SK-N-SH treated with all-trans-retinoic acid at 6 μM for 48 hours (cell line): ENCODE data around the gene GPRC5B.

Experiments
- ARNTL ChIP-seq: fragments of 450-650 bp; formaldehyde crosslinking; IDR thresholded peaks from 2 replicates; pipeline ENCODE4 v1.5.0; 2020; ENCODE audit warnings: low read depth, mild to moderate bottlenecking, moderate library complexity, borderline replicate concordance
- BACH2 ChIP-seq: fragments of 250-450 bp; sonication (Bioruptor Pico); IDR thresholded peaks from 2 replicates; pipeline ENCODE4 v1.9.0; 2021; ENCODE audit warnings: mild to moderate bottlenecking, borderline replicate concordance
- GLIS3 ChIP-seq: fragments of 250-450 bp; sonication (Bioruptor Pico); IDR thresholded peaks from 2 replicates; pipeline ENCODE4 v1.5.0; 2020; ENCODE audit warnings: mild to moderate bottlenecking, moderate library complexity
- ISL1 ChIP-seq: fragments of 250-450 bp; sonication (Bioruptor Pico); IDR thresholded peaks from 2 replicates; pipeline ENCODE4 v2.1.2; 2022; ENCODE audit warnings: mild to moderate bottlenecking, moderate library complexity
- OSR1 ChIP-seq: fragments of 250-450 bp; sonication (Bioruptor Pico); IDR thresholded peaks from 2 replicates; pipeline ENCODE4 v1.8.0; 2022; ENCODE audit warnings: moderate library complexity, mild to moderate bottlenecking, inconsistent platforms
- PPARA ChIP-seq: fragments of 250-450 bp; sonication (Bioruptor Pico); IDR thresholded peaks from 2 replicates; pipeline ENCODE4 v1.5.0; 2020; ENCODE audit warnings: mild to moderate bottlenecking, borderline replicate concordance
- RARB ChIP-seq: fragments of 250-450 bp; sonication (Bioruptor Pico); IDR thresholded peaks from 2 replicates; pipeline ENCODE4 v1.8.0; 2021; ENCODE audit warnings: mild to moderate bottlenecking, moderate library complexity
- TOX ChIP-seq: fragments of 250-450 bp; sonication (Bioruptor Pico); IDR thresholded peaks from 2 replicates; pipeline ENCODE4 v1.8.0; 2021; ENCODE audit warnings: mild to moderate bottlenecking, moderate library complexity, borderline replicate concordance
- ZC3H10 ChIP-seq: fragments of 250-450 bp; sonication (Bioruptor Pico); IDR thresholded peaks from 2 replicates; pipeline ENCODE4 v1.5.1; 2021; ENCODE audit warnings: mild to moderate bottlenecking, moderate library complexity
- ZFP3 ChIP-seq: fragments of 250-450 bp; sonication (Bioruptor Pico); IDR thresholded peaks from 2 replicates; pipeline ENCODE4 v1.5.0; 2020; ENCODE audit warnings: mild to moderate bottlenecking, moderate library complexity
- ZFP30 ChIP-seq: fragments of 450-650 bp; formaldehyde crosslinking; IDR thresholded peaks from 2 replicates; pipeline ENCODE4 v1.5.0; 2022; ENCODE audit warnings: mild to moderate bottlenecking, moderate library complexity
- ZNF565 ChIP-seq: fragments of 450-650 bp; formaldehyde crosslinking; conservative IDR thresholded peaks from 2 replicates; pipeline ENCODE4 v1.5.0; 2020; ENCODE audit warnings: low read depth, mild to moderate bottlenecking, moderate library complexity
- TF ChIP-seq, protein P1 (sequence below): fragments of 250-450 bp; sonication (Bioruptor Pico); IDR thresholded peaks from 2 replicates; pipeline ENCODE4 v1.5.1; 2021; ENCODE audit warnings: mild to moderate bottlenecking, moderate library complexity
- TF ChIP-seq, protein P2 (sequence below): fragments of 250-450 bp; sonication (Bioruptor Pico); IDR thresholded peaks from 2 replicates; pipeline ENCODE4 v1.5.1; 2020; ENCODE audit warnings: low read depth, mild to moderate bottlenecking, moderate library complexity

DNA sequence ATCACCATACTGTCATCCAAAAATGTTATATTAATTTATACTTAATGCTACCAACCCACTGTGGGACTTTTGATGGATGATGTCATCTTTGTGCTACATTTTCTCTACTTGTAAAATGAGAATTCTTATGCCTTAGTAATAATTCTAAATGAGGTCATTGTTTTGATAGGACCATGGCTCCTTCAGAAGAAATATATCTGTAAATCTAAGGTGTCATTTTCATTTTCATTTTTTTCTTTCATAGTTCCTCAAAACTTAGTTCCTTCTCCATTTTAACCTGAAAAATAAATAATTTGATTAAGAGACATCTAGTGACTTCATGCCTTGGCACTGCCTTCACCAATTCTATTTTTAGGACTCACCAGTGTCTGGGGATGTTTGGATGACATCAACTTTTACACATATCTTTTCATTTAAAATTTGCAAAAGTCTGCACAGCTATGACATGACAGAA is 48.7 kb downstream of the GPRC5B start:
- TF ChIP-seq GLIS3 (CRISPR knock-in tag) (no peak), TOX (CRISPR knock-in tag) (no peak), OSR1 (CRISPR knock-in tag) (no peak), ZFP3 (CRISPR knock-in tag) (0 out of 2 replicates have a peak, but pooled peaks have one; percentile 61), RARB (CRISPR knock-in tag) (no peak), ZNF565 (CRISPR knock-in tag) (no peak), ZFP30 (no peak), ISL1 (peak; percentile 89), BACH2 (CRISPR knock-in tag) (no peak), ZC3H10 (no peak; the same call in 1 of the 2 replicates), PPARA (CRISPR knock-in tag) (no peak), ARNTL (CRISPR knock-in tag) (no peak)
- TF ChIP-seq, protein P1, sequence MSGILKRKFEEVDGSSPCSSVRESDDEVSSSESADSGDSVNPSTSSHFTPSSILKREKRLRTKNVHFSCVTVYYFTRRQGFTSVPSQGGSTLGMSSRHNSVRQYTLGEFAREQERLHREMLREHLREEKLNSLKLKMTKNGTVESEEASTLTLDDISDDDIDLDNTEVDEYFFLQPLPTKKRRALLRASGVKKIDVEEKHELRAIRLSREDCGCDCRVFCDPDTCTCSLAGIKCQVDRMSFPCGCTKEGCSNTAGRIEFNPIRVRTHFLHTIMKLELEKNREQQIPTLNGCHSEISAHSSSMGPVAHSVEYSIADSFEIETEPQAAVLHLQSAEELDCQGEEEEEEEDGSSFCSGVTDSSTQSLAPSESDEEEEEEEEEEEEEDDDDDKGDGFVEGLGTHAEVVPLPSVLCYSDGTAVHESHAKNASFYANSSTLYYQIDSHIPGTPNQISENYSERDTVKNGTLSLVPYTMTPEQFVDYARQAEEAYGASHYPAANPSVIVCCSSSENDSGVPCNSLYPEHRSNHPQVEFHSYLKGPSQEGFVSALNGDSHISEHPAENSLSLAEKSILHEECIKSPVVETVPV (CRISPR knock-in tag), result no peak
- TF ChIP-seq, protein P2, sequence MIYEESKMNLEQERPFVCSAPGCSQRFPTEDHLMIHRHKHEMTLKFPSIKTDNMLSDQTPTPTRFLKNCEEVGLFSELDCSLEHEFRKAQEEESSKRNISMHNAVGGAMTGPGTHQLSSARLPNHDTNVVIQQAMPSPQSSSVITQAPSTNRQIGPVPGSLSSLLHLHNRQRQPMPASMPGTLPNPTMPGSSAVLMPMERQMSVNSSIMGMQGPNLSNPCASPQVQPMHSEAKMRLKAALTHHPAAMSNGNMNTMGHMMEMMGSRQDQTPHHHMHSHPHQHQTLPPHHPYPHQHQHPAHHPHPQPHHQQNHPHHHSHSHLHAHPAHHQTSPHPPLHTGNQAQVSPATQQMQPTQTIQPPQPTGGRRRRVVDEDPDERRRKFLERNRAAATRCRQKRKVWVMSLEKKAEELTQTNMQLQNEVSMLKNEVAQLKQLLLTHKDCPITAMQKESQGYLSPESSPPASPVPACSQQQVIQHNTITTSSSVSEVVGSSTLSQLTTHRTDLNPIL (CRISPR knock-in tag), result peak; percentile 97
